Articular chondrocyte of knee joint (primary cell): ENCODE measurements around the gene RPS21. TPM values are rescaled to one million over a fixed set of nuclear protein-coding genes. Genes with fewer than 3 reads are reported as not detected.

Source experiments
- total RNA-seq: library from RNA; depleted of rRNA; stranded (reverse); fragments of >200 nt; gene quantifications from 2 replicates; pipeline ENCODE4 v1.2.3, GENCODE V29; 2012

The RPS21 gene
- 801 and 1,041 TPM in 2 replicates for total RNA-seq

DNA sequence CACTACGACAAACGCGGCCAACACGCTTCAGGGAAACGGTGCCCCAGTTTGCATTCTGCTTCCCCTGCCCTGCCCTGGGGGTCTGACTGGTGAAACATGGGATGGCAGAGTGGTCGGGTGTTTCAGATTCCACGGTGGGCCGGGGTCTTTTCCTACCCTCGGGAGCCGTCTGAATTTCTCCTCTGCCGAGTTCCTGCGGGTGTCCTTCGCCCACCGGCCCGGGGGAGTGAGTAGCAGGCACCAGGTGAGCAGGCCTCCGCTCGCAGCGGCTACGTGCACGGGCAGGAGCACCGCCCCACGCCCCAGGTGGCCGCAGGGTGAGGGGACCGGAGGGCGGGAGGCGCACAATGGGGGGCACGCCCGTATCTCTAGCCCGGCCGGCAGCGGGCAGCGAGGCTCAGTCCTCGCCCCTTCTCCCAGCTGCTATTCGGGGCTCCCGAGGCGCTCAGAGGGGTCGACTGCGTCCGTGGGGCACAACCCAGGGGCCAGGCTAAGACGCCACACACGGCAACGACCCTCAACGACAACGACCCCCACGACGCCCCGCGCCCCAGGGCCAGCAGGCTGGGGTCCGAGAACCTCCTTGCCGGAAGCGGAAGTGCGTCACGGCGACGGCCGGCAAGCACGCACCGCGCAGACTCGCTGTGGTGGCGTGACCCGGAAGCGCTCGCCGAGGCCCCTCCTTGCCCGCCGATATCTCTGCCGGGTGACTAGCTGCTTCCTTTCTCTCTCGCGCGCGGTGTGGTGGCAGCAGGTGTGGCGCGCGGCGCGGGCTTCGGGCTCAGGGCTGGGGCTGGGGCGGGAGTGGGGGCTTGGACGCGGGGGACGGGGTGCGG is at the start of gene RPS21:
Gene RPS21, plus strand, starts transcription at position 721 of the 836 bp plus-strand sequence. CDS start 236 bp downstream, outside the sequence.

DNA sequence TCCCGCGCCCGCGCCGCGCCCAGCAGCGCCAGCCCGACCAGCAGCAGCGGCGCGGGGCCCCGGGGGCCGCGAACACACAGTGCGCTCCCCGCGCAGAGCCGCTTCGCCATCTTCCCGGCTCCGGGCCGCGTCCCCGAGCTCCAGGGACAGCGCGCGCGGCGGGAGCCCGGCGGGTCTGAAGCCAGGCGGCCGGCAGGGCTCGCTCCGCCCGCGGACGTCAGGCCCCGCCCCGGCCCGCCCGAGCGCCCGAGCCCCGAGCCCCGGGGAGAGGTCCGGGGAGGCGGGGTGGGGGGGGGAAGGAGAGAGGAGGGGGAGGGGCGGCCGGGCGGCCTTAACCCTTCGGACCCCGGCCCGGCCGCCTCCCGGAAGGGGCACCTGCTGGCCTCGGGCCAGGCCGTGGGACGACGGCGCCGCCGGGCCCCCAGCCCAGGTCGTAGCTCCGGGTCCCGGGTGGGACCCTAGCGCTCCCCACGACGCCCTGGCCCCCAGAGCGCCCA is 19.7 kb upstream of the RPS21 start, which contains the start of gene LAMA5:
Gene LAMA5, minus strand, starts transcription at position 177 of the 497 bp plus-strand sequence. Its CDS starts 67 bp downstream, at position 110.

DNA sequence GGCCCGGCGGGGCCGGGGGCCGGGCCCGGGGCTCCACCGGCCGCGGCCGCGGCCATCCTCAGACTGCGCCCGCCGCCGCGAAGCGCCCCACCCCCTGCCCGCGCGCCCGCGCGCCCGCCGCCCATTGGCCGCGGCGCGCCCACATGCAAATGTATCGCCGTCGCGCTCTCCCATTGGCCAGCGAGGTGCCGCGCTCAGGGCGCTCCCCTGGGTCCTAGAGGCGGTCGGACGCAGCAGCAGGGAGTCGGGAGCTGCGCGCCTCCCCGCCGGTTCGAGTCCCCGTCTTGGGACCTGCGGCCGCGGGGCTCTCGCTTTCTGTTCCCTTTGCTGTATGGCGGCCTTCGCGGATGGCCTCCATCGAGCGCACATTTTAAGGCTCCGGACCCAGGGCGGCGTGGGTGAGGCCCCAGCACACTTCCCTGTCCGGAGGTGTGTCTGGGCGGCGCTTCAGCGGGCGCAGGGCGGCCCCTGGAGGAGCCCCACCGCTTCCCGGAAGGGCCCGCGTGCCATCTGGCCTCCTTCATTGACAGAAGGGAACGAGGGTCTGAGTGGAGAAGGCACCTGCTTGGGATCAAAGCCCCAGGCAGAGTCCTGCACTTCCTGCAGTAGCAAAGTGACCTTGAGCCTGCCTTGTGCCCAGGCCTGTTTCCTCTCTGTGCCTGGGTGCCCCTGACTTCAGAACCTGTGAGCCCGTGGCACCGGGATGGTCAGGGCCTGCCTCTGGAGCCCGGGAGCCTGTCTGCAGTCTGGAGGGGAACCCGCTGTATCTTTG is 20.5 kb downstream of the RPS21 start, which contains the start of gene CABLES2:
Gene CABLES2, minus strand, starts transcription at position 65 of the 772 bp plus-strand sequence. Its CDS starts 9 bp downstream, at position 56.

DNA sequence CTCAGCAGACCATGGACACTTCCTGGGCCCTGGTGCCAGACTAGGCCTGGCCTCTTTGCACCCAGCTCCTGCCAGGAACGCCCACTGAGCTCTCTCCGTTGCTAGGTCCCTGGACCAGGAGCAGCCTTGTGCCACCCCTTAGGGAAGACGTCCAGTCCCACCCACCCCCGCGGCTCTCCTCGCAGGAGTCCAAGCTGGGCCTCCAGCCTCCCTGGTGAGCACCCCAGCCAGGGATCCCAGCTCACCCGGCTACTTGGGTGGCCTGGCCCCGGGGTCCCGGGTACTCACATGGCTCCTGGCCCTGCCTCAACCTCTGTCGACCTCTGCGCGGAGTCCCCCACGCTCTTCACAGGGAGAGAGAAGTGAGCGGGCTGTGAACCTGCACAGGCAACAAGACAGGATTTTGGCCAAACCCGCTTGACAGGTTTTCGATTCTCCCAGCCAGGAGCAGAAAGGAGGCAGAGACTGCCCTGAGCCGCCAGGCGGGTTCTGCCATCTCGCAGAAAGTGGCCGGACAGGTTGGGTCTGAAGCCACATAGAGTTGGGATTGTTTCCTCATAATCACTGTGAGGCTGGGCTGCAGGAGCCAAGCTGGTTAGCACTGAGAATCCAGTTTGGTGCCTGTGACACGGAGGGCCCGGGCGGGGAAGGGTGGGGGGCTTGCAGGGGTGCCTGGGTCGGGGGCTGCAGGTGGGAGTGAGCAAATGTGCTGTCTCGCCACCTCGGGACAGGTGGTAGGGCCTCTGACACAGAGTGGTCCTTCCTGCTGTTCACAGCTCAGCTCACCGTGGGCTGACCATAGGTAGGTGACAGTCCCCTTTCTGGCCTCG is 40.5 kb downstream of the RPS21 start, which contains the start of gene RBBP8NL:
Gene RBBP8NL, minus strand, starts transcription at position 368 of the 830 bp plus-strand sequence. CDS start 7,892 bp downstream, outside the sequence.

Other genes starting within 250 kb of the RPS21 start
- gene PSMA7, start 243.7 kb upstream of the RPS21 start, total RNA-seq, result 221 and 232 TPM in 2 replicates
- gene SS18L1, start 243.3 kb upstream of the RPS21 start, total RNA-seq, result 6.7 and 9.9 TPM in 2 replicates
- gene MTG2, start 204.1 kb upstream of the RPS21 start, total RNA-seq, result 14.7 and 33.3 TPM in 2 replicates
- not detected in 2 replicates for gene HRH3, start 166.8 kb upstream of the RPS21 start, total RNA-seq
- gene OSBPL2, start 148.6 kb upstream of the RPS21 start, total RNA-seq, result 27.6 and 28.5 TPM in 2 replicates
- gene ADRM1, start 84.1 kb upstream of the RPS21 start, total RNA-seq, result 61.3 and 62.5 TPM in 2 replicates
- 4.4 and 4.8 TPM in 2 replicates for gene LAMA5, start 19.8 kb upstream of the RPS21 start, total RNA-seq
- 1.6 and 2.2 TPM in 2 replicates for gene CABLES2, start 20.2 kb downstream of the RPS21 start, total RNA-seq
- gene RBBP8NL, start 40.4 kb downstream of the RPS21 start, total RNA-seq, result not detected in 2 replicates
- not detected in 2 replicates for gene GATA5, start 88.9 kb downstream of the RPS21 start, total RNA-seq